Esophagus squamous epithelium (tissue), 4 donors: ENCODE results near the gene CCDC152.

Experiments
- POLR2A ChIP-seq, 4 donors: fragments of 450-650 bp; IDR thresholded peaks; one replicate each; pipeline ENCODE4 v1.6.1; 2017; ENCODE audit warnings: antibody characterized with exemption in 4 of 4, mild to moderate bottlenecking in 4 of 4, moderate library complexity in 3 of 4
- TF ChIP-seq, protein P1 (sequence below), 6 experiments: fragments of 450-650 bp in 4 of 6; fragments of 200-600 bp in 2 of 6; sonication (generic) in 2 of 6; IDR thresholded peaks; one replicate each; pipeline ENCODE4 v1.5.1; 2016 to 2019; ENCODE audit warnings: antibody characterized with exemption in 6 of 6, mild to moderate bottlenecking in 4 of 6, moderate library complexity in 4 of 6

DNA sequence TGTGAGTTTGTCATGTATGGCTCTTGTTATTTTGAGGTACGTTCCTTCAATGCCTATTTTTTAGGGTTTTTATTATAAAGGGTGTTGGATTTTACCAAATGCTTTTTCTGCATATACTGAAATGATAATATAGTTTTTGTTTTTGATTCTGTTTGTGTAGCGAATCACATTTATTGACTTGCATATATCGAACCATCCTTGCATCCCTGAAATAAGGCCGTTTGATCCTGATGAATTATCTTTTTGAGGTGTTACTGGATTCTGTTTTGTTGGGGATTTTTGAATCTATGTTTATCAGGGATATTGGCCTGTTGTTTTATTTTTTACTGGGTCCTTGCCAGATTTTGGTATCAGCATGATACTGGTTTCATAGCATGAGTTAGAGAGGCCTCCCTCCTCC is 29.1 kb downstream of the CCDC152 start:
- TF ChIP-seq, protein P1, sequence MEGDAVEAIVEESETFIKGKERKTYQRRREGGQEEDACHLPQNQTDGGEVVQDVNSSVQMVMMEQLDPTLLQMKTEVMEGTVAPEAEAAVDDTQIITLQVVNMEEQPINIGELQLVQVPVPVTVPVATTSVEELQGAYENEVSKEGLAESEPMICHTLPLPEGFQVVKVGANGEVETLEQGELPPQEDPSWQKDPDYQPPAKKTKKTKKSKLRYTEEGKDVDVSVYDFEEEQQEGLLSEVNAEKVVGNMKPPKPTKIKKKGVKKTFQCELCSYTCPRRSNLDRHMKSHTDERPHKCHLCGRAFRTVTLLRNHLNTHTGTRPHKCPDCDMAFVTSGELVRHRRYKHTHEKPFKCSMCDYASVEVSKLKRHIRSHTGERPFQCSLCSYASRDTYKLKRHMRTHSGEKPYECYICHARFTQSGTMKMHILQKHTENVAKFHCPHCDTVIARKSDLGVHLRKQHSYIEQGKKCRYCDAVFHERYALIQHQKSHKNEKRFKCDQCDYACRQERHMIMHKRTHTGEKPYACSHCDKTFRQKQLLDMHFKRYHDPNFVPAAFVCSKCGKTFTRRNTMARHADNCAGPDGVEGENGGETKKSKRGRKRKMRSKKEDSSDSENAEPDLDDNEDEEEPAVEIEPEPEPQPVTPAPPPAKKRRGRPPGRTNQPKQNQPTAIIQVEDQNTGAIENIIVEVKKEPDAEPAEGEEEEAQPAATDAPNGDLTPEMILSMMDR (IDR thresholded peaks at IDR 0.05), result no peak
- TF ChIP-seq POLR2A (IDR thresholded peaks at IDR 0.05), result no peak
